Mesodermal cell (in vitro differentiated cells): ENCODE results near the gene CORO1C.

Experiments
- H3K27ac ChIP-seq: 2 replicates; pipeline ENCODE4 v1.7.0; 2013; ENCODE audit warnings: mild to moderate bottlenecking, low read depth, low read length, moderate library complexity; ENCODE audit not compliant: severe bottlenecking
- H3K36me3 ChIP-seq: 2 replicates; pipeline ENCODE4 v1.7.1; 2013; ENCODE audit warnings: mild to moderate bottlenecking, low read length, moderate library complexity; ENCODE audit not compliant: control insufficient read depth, insufficient read depth
- H3K4me1 ChIP-seq: one replicate; pipeline ENCODE4 v1.7.1; 2013; ENCODE audit warnings: mild to moderate bottlenecking, low read length; ENCODE audit not compliant: insufficient read depth, control insufficient read depth, poor library complexity, severe bottlenecking
- H3K4me3 ChIP-seq: 2 replicates; pipeline ENCODE4 v1.7.0; 2013; ENCODE audit warnings: low read length, control low read depth, mild to moderate bottlenecking; ENCODE audit not compliant: insufficient read depth, poor library complexity, severe bottlenecking; ENCODE audit errors: extremely low read depth
- H3K9me3 ChIP-seq: 2 replicates; pipeline ENCODE4 v1.7.1; 2013; ENCODE audit warnings: mild to moderate bottlenecking, low read length, moderate library complexity; ENCODE audit not compliant: control insufficient read depth
- WGBS, 2 experiments: methylation state at CpG; one replicate each; pipeline ENCODE4 v1.1.5; 2013; ENCODE audit warnings: missing lambda C conversion rate in 2 of 2; ENCODE audit not compliant: insufficient coverage in 2 of 2; 5-methylcytosine and 5-hydroxymethylcytosine counted together

The CORO1C gene

GRCh38 chr12:108711489-108712164, 19.7 kb downstream of the CORO1C start:
- 98% methylated on average over 5 of the region's 9 CpGs; no CpG with 5 or more reads in 1 of the 2 experiments for WGBS, 2 experiments
- no peak overlapping the region for H3K27ac ChIP-seq
- H3K9me3 ChIP-seq: no peaks in the 10 kb centered on the region
- H3K36me3 ChIP-seq: peaks cover 27% of the 10 kb centered on the region
- H3K4me3 ChIP-seq: no peak overlapping the region
- H3K4me1 ChIP-seq: peaks cover 3% of the 10 kb centered on the region

- H3K4me1 ChIP-seq: peaks cover 6% of the 10 kb centered on the region
- whole genome bisulfite sequencing, 2 experiments: no CpG with 5 or more reads among the region's 1 CpG
- H3K9me3 ChIP-seq: no peaks in the 10 kb centered on the region
- peaks cover 35% of the 10 kb centered on the region for H3K36me3 ChIP-seq
- no peak overlapping the region for H3K4me3 ChIP-seq
- no peak overlapping the region for H3K27ac ChIP-seq
Observed at GRCh38 chr12:108709697-108710096, 21.6 kb downstream of the CORO1C start.

- Histone ChIP-seq H3K36me3 (peaks cover 44% of the 10 kb centered on the region), H3K4me3 (no peak overlapping the region), H3K27ac (peak overlapping the region; percentile 26), H3K4me1 (peaks cover 44% of the 10 kb centered on the region), H3K9me3 (no peaks in the 10 kb centered on the region)
- WGBS, 2 experiments: 92 to 97% methylated on average over 4 of the region's 5 CpGs
Observed at GRCh38 chr12:108704527-108704926, 26.8 kb downstream of the CORO1C start.

GRCh38 chr12:108702595-108703320, 28.6 kb downstream of the CORO1C start:
- no peak overlapping the region for H3K4me3 ChIP-seq
- no peaks in the 10 kb centered on the region for H3K9me3 ChIP-seq
- H3K27ac ChIP-seq: peak overlapping the region; percentile 88
- peaks cover 44% of the 10 kb centered on the region for H3K4me1 ChIP-seq
- H3K36me3 ChIP-seq: peaks cover 62% of the 10 kb centered on the region
- WGBS, 2 experiments: 87 to 89% methylated on average over 4 to 7 of the region's 10 CpGs

- H3K9me3 ChIP-seq: no peaks in the 10 kb centered on the region
- WGBS, 2 experiments: 39 to 40% methylated on average over 1 to 2 of the region's 5 CpGs
- H3K4me1 ChIP-seq: peaks cover 44% of the 10 kb centered on the region
- peaks cover 63% of the 10 kb centered on the region for H3K36me3 ChIP-seq
- no peak overlapping the region for H3K4me3 ChIP-seq
- peak overlapping the region; percentile 88 for H3K27ac ChIP-seq
Observed at GRCh38 chr12:108701779-108702441, 29.4 kb downstream of the CORO1C start.

- 74 to 88% methylated on average over 4 to 6 of the region's 12 CpGs for WGBS, 2 experiments
- peak overlapping the region; percentile 88 for H3K27ac ChIP-seq
- H3K36me3 ChIP-seq: peaks cover 63% of the 10 kb centered on the region
- peaks cover 44% of the 10 kb centered on the region for H3K4me1 ChIP-seq
- no peak overlapping the region for H3K4me3 ChIP-seq
- no peaks in the 10 kb centered on the region for H3K9me3 ChIP-seq
Observed at GRCh38 chr12:108700833-108701541, 30.3 kb downstream of the CORO1C start.

GRCh38 chr12:108699955-108700563, 31.3 kb downstream of the CORO1C start:
- H3K4me1 ChIP-seq: peaks cover 44% of the 10 kb centered on the region
- H3K4me3 ChIP-seq: no peak overlapping the region
- WGBS, 2 experiments: 62 to 79% methylated on average over 2 to 3 of the region's 3 CpGs
- H3K36me3 ChIP-seq: peaks cover 70% of the 10 kb centered on the region
- no peaks in the 10 kb centered on the region for H3K9me3 ChIP-seq
- H3K27ac ChIP-seq: peak overlapping the region; percentile 88

GRCh38 chr12:108697905-108698304, 33.4 kb downstream of the CORO1C start:
- 100% methylated on average over 1 of the region's 1 CpG for WGBS, 2 experiments
- Histone ChIP-seq H3K36me3 (peaks cover 75% of the 10 kb centered on the region), H3K27ac (no peak overlapping the region)

GRCh38 chr12:108696996-108697290, 34.4 kb downstream of the CORO1C start:
- peaks cover 33% of the 10 kb centered on the region for H3K4me1 ChIP-seq
- no peak overlapping the region for H3K27ac ChIP-seq
- H3K9me3 ChIP-seq: no peaks in the 10 kb centered on the region
- 100% methylated on average over 2 of the region's 2 CpGs; no CpG with 5 or more reads in 1 of the 2 experiments for WGBS, 2 experiments
- H3K4me3 ChIP-seq: no peak overlapping the region
- peaks cover 75% of the 10 kb centered on the region for H3K36me3 ChIP-seq

More at GRCh38 chr12:108697905-108698304, 33.4 kb downstream of the CORO1C start:
- Histone ChIP-seq H3K4me3 (no peak overlapping the region), H3K4me1 (peaks cover 34% of the 10 kb centered on the region), H3K9me3 (no peaks in the 10 kb centered on the region)
